Large intestine (tissue), 3 donors: ENCODE data around the gene DCUN1D3. TPM values are rescaled to one million over a fixed set of nuclear protein-coding genes. Genes with fewer than 3 reads are reported as not detected.

Source experiments
- DNase-seq, 2 donors: peaks; one replicate each; pipeline versions ENCODE4 v3.0.0 to v3.0.0-alpha.2; 2013
- H3K27ac ChIP-seq: one replicate; pipeline ENCODE4 v1.5.1; 2013; ENCODE audit warnings: low read length
- H3K27me3 ChIP-seq: 2 replicates; pipeline ENCODE4 v1.6.1; 2013; ENCODE audit warnings: low read length; ENCODE audit not compliant: control insufficient read depth, insufficient read depth
- H3K36me3 ChIP-seq: 2 replicates; pipeline ENCODE4 v1.6.1; 2013; ENCODE audit warnings: low read length; ENCODE audit not compliant: control insufficient read depth, insufficient read depth
- H3K4me1 ChIP-seq: one replicate; pipeline ENCODE4 v1.6.1; 2013; ENCODE audit warnings: low read length; ENCODE audit not compliant: control insufficient read depth, insufficient read depth
- H3K4me3 ChIP-seq: one replicate; pipeline ENCODE4 v1.5.1; 2013; ENCODE audit warnings: low read length
- H3K9me3 ChIP-seq: one replicate; pipeline ENCODE4 v1.6.1; 2013; ENCODE audit warnings: mild to moderate bottlenecking, low read depth, low read length, moderate library complexity; ENCODE audit not compliant: control insufficient read depth
- WGBS: methylation state at CpG from one replicate; pipeline ENCODE4 v1.1.5; 2013; ENCODE audit warnings: low lambda C conversion rate; ENCODE audit not compliant: insufficient coverage; 5-methylcytosine and 5-hydroxymethylcytosine counted together
- polyA plus RNA-seq: library from polyadenylated mRNA; unstranded; fragments of 120-200 nt; gene quantifications from one replicate; pipeline ENCODE4 v1.2.1, GENCODE V29; 2013

Gene DCUN1D3
- polyA plus RNA-seq, 1 donor, result 18.3 TPM

GRCh38 chr16:20854963-20855362 is 45.2 kb downstream of the DCUN1D3 start:
- no CpG with 5 or more reads among the region's 2 CpGs for WGBS
- Histone ChIP-seq H3K27me3 (no peaks in the 10 kb centered on the region), H3K4me1 (peaks cover 5% of the 10 kb centered on the region), H3K9me3 (no peaks in the 10 kb centered on the region), H3K4me3 (no peak overlapping the region), H3K36me3 (peaks cover 38% of the 10 kb centered on the region), H3K27ac (no peak overlapping the region)
- no peak for DNase-seq

GRCh38 chr16:20853981-20854620 is 46.1 kb downstream of the DCUN1D3 start:
- Histone ChIP-seq H3K4me1 (peaks cover 5% of the 10 kb centered on the region), H3K4me3 (no peak overlapping the region), H3K9me3 (no peaks in the 10 kb centered on the region), H3K27me3 (no peaks in the 10 kb centered on the region), H3K27ac (no peak overlapping the region), H3K36me3 (peaks cover 33% of the 10 kb centered on the region)
- WGBS, result 80% methylated on average over 1 of the region's 3 CpGs
- DNase-seq, result no peak

GRCh38 chr16:20853143-20853542 is 47.0 kb downstream of the DCUN1D3 start:
- Histone ChIP-seq H3K4me1 (peaks cover 6% of the 10 kb centered on the region), H3K27me3 (no peaks in the 10 kb centered on the region), H3K4me3 (no peak overlapping the region), H3K27ac (no peak overlapping the region), H3K36me3 (peaks cover 33% of the 10 kb centered on the region), H3K9me3 (no peaks in the 10 kb centered on the region)
- DNase-seq, result no peak
- 60% methylated on average over 1 of the region's 5 CpGs for WGBS

- Histone ChIP-seq H3K4me3 (no peak overlapping the region), H3K27me3 (no peaks in the 10 kb centered on the region), H3K27ac (peak overlapping the region; percentile 19), H3K4me1 (peaks cover 19% of the 10 kb centered on the region), H3K9me3 (no peaks in the 10 kb centered on the region), H3K36me3 (peaks cover 21% of the 10 kb centered on the region)
- no CpG with 5 or more reads among the region's 2 CpGs for WGBS
- peak; percentile 55 to 59 for DNase-seq
Measured at GRCh38 chr16:20851601-20852000, 48.6 kb downstream of the DCUN1D3 start.

- Histone ChIP-seq H3K4me1 (peaks cover 23% of the 10 kb centered on the region), H3K36me3 (peaks cover 17% of the 10 kb centered on the region), H3K27ac (peak overlapping the region; percentile 19), H3K4me3 (no peak overlapping the region), H3K9me3 (no peaks in the 10 kb centered on the region), H3K27me3 (no peaks in the 10 kb centered on the region)
- no peak for DNase-seq
- no CpG with 5 or more reads among the region's 3 CpGs for WGBS
Measured at GRCh38 chr16:20850981-20851380, 49.2 kb downstream of the DCUN1D3 start.

GRCh38 chr16:20849589-20850390 is 50.4 kb downstream of the DCUN1D3 start:
- peak overlapping the region; percentile 22 for H3K27ac ChIP-seq

GRCh38 chr16:20847550-20847949 is 52.6 kb downstream of the DCUN1D3 start:
- H3K4me3 ChIP-seq, result no peak overlapping the region
- WGBS, result 40% methylated on average over 1 of the region's 2 CpGs
- peaks cover 18% of the 10 kb centered on the region for H3K36me3 ChIP-seq
- no peaks in the 10 kb centered on the region for H3K9me3 ChIP-seq
- H3K27me3 ChIP-seq, result no peaks in the 10 kb centered on the region
- H3K4me1 ChIP-seq, result peaks cover 26% of the 10 kb centered on the region
- H3K27ac ChIP-seq, result peak overlapping the region; percentile 34
- DNase-seq, result no peak

More at GRCh38 chr16:20849589-20850390, 50.4 kb downstream of the DCUN1D3 start:
- H3K4me1 ChIP-seq, result peaks cover 26% of the 10 kb centered on the region
- no peaks in the 10 kb centered on the region for H3K9me3 ChIP-seq
- peak; percentile 31 to 60 for DNase-seq
- no peaks in the 10 kb centered on the region for H3K27me3 ChIP-seq
- H3K4me3 ChIP-seq, result no peak overlapping the region
- no CpG with 5 or more reads among the region's 6 CpGs for WGBS
- peaks cover 15% of the 10 kb centered on the region for H3K36me3 ChIP-seq

GRCh38 chr16:20846551-20846950 is 53.6 kb downstream of the DCUN1D3 start:
- Histone ChIP-seq H3K36me3 (peaks cover 20% of the 10 kb centered on the region), H3K27me3 (no peaks in the 10 kb centered on the region), H3K9me3 (no peaks in the 10 kb centered on the region), H3K27ac (peak overlapping the region; percentile 32), H3K4me3 (no peak overlapping the region), H3K4me1 (peaks cover 22% of the 10 kb centered on the region)
- peak; percentile 26 to 58 for DNase-seq

GRCh38 chr16:20846030-20846429 is 54.1 kb downstream of the DCUN1D3 start:
- WGBS, result no CpG with 5 or more reads among the region's 6 CpGs
- H3K9me3 ChIP-seq, result no peaks in the 10 kb centered on the region
- peak overlapping the region; percentile 32 for H3K27ac ChIP-seq
- peaks cover 21% of the 10 kb centered on the region for H3K4me1 ChIP-seq
- no peak overlapping the region for H3K4me3 ChIP-seq
- no peaks in the 10 kb centered on the region for H3K27me3 ChIP-seq
- no peak for DNase-seq
- peaks cover 20% of the 10 kb centered on the region for H3K36me3 ChIP-seq

- DNase-seq, result no peak
- Histone ChIP-seq H3K4me3 (no peak overlapping the region), H3K36me3 (peaks cover 25% of the 10 kb centered on the region), H3K27me3 (no peaks in the 10 kb centered on the region), H3K9me3 (no peaks in the 10 kb centered on the region), H3K4me1 (peaks cover 21% of the 10 kb centered on the region), H3K27ac (no peak overlapping the region)
- no CpG with 5 or more reads among the region's 3 CpGs for WGBS
Measured at GRCh38 chr16:20844588-20844987, 55.6 kb downstream of the DCUN1D3 start.
